ENCODE data around the gene SIT1. TPM values are rescaled to one million over a fixed set of nuclear protein-coding genes. Genes with fewer than 3 reads are reported as not detected.
A peak's percentile ranks its signal among the peaks of the same experiment; 100 is the strongest.

Gene SIT1
- polyA plus RNA-seq, 2 donors = 0.75 to 0.88 TPM

GRCh38 chr9:35603986-35604577 lies 46.6 kb downstream of the SIT1 start:
- WGBS, 2 donors = 0 to 1% methylated on average over 41 of the region's 41 CpGs
- peak overlapping the region; percentile 56 to 73 for H3K4me3 ChIP-seq (ENCODE audit: low read depth in 1 of 2, low read length in 2 of 2)
- H3K4me1 ChIP-seq (ENCODE audit: control insufficient read depth in 2 of 2, insufficient read depth in 2 of 2, low read length in 1 of 2) = peaks cover 0 to 9% of the 10 kb centered on the region in 2 donors
- peak overlapping the region; percentile 88 to 95 for H3K27ac ChIP-seq (ENCODE audit: low read depth in 2 of 2, low read length in 1 of 2)
- peaks cover 0 to 11% of the 10 kb centered on the region in 2 donors for H3K36me3 ChIP-seq (ENCODE audit: control insufficient read depth in 2 of 2, insufficient read depth in 2 of 2, low read length in 1 of 2)
- no peaks in the 10 kb centered on the region for H3K27me3 ChIP-seq (ENCODE audit: control insufficient read depth in 1 of 2, insufficient read depth in 2 of 2, low read length in 2 of 2)
- H3K9me3 ChIP-seq (ENCODE audit: control insufficient read depth in 2 of 2, insufficient read depth in 1 of 2, low read depth in 1 of 2, low read length in 1 of 2) = no peaks in the 10 kb centered on the region

- H3K27ac ChIP-seq (ENCODE audit: low read depth in 2 of 2, low read length in 1 of 2) = peak overlapping the region; percentile 80 to 88
- H3K36me3 ChIP-seq (ENCODE audit: control insufficient read depth in 2 of 2, insufficient read depth in 2 of 2, low read length in 1 of 2) = peaks cover 0 to 9% of the 10 kb centered on the region in 2 donors
- WGBS, 2 donors = 3 to 4% methylated on average over 18 of the region's 18 CpGs
- peak overlapping the region; percentile 20 to 36 for H3K4me3 ChIP-seq (ENCODE audit: low read depth in 1 of 2, low read length in 2 of 2)
- H3K4me1 ChIP-seq (ENCODE audit: control insufficient read depth in 2 of 2, insufficient read depth in 2 of 2, low read length in 1 of 2) = peaks cover 0 to 11% of the 10 kb centered on the region in 2 donors
- H3K9me3 ChIP-seq (ENCODE audit: control insufficient read depth in 2 of 2, insufficient read depth in 1 of 2, low read depth in 1 of 2, low read length in 1 of 2) = no peaks in the 10 kb centered on the region
- H3K27me3 ChIP-seq (ENCODE audit: control insufficient read depth in 1 of 2, insufficient read depth in 2 of 2, low read length in 2 of 2) = no peaks in the 10 kb centered on the region
Observed at GRCh38 chr9:35603506-35603985, 47.2 kb downstream of the SIT1 start.

- no peak overlapping the region for H3K4me3 ChIP-seq (ENCODE audit: low read depth in 1 of 2, low read length in 2 of 2)
Observed at GRCh38 chr9:35599763-35600604, 50.7 kb downstream of the SIT1 start.

More at GRCh38 chr9:35599763-35600604, 50.7 kb downstream of the SIT1 start:
- no peaks in the 10 kb centered on the region for H3K27me3 ChIP-seq (ENCODE audit: control insufficient read depth in 1 of 2, insufficient read depth in 2 of 2, low read length in 2 of 2)
- WGBS, 2 donors = 80 to 84% methylated on average over 14 of the region's 14 CpGs
- H3K27ac ChIP-seq (ENCODE audit: low read depth in 2 of 2, low read length in 1 of 2) = no peak overlapping the region
- no peaks in the 10 kb centered on the region for H3K9me3 ChIP-seq (ENCODE audit: control insufficient read depth in 2 of 2, insufficient read depth in 1 of 2, low read depth in 1 of 2, low read length in 1 of 2)
- H3K4me1 ChIP-seq (ENCODE audit: control insufficient read depth in 2 of 2, insufficient read depth in 2 of 2, low read length in 1 of 2) = peaks cover 0 to 4% of the 10 kb centered on the region in 2 donors
- no peaks in the 10 kb centered on the region for H3K36me3 ChIP-seq (ENCODE audit: control insufficient read depth in 2 of 2, insufficient read depth in 2 of 2, low read length in 1 of 2)

Other genes with a start within 250 kb of the SIT1 start
- 10 to 100 TPM in 1 of 2 donors, 1 to 10 TPM in 1; 7.3 to 27.2 TPM for gene RUSC2, start 160.8 kb downstream of the SIT1 start, polyA plus RNA-seq
- gene TESK1, start 45.7 kb downstream of the SIT1 start, polyA plus RNA-seq = 10 to 100 TPM; 15.3 to 22.7 TPM
- under 1 TPM; 0.26 to 0.29 TPM for gene CD72, start 32.5 kb downstream of the SIT1 start, polyA plus RNA-seq
- gene RMRP, start 7.1 kb upstream of the SIT1 start, polyA plus RNA-seq = 100 to 1,000 TPM in 1 of 2 donors, 1 to 10 TPM in 1; 3.3 to 333 TPM
- gene CCDC107, start 7.4 kb upstream of the SIT1 start, polyA plus RNA-seq = 10 to 100 TPM; 17.3 to 21.1 TPM
- 1 to 10 TPM; 2.4 to 4.0 TPM for gene ARHGEF39, start 14.3 kb upstream of the SIT1 start, polyA plus RNA-seq
- under 1 TPM; 0.18 to 0.94 TPM for gene CA9, start 23.0 kb upstream of the SIT1 start, polyA plus RNA-seq
- gene TPM2, start 39.0 kb upstream of the SIT1 start, polyA plus RNA-seq = 1,000 to 10,000 TPM; 1,007 to 1,288 TPM
- gene TLN1, start 81.3 kb upstream of the SIT1 start, polyA plus RNA-seq = 10 to 100 TPM; 53.2 to 89.5 TPM
- 10 to 100 TPM; 10.5 to 13.6 TPM for gene CREB3, start 81.7 kb upstream of the SIT1 start, polyA plus RNA-seq
- gene GBA2, start 98.3 kb upstream of the SIT1 start, polyA plus RNA-seq = 10 to 100 TPM; 26.7 to 45.8 TPM
- gene RGP1, start 98.4 kb upstream of the SIT1 start, polyA plus RNA-seq = 1 to 10 TPM; 5.3 to 6.3 TPM
- under 1 TPM in 1 of 2 donors, not detected in 1; 0.06 TPM for gene MSMP, start 103.3 kb upstream of the SIT1 start, polyA plus RNA-seq
- gene NPR2, start 140.7 kb upstream of the SIT1 start, polyA plus RNA-seq = 1 to 10 TPM; 3.8 to 5.1 TPM
- under 1 TPM; 0.52 to 0.57 TPM for gene SPAG8, start 161.3 kb upstream of the SIT1 start, polyA plus RNA-seq
- gene HINT2, start 164.1 kb upstream of the SIT1 start, polyA plus RNA-seq = 10 to 100 TPM; 43.1 to 45.0 TPM
- gene FAM221B, start 177.8 kb upstream of the SIT1 start, polyA plus RNA-seq = not detected
- gene TMEM8B, start 178.3 kb upstream of the SIT1 start, polyA plus RNA-seq = 1 to 10 TPM; 2.2 to 3.0 TPM
- gene OR13J1, start 219.5 kb upstream of the SIT1 start, polyA plus RNA-seq = not detected

All from esophagus (tissue), 2 donors.